ENCODE measurements around the gene KRT38.

KRT38 gene

DNA sequence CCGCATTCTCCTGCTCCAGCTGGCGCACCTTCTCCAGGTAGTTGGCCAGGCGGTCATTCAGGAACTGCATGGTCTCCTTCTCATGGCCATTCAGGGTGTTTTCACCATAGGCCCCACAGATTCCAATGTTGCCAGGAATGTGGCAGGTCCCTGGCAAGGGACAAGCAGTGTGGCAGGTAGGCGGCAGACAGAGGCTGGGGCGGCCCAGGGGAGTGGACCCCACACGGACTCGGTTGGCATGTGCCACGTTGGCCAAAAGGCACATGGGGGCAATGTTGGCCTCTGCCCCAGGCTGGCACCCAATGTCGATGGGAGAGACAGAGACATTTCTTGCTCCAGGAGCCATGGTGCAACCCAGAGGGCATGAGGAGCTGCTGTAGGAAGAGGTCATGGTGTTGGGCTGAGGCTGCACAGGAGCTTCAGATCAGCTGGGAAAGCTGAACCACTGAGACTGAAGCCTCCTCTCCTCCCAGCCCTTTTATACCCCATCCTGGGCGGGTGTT is at the start of gene KRT38:
Gene KRT38 (minus strand): TSS at position 453 of the 503 bp plus-strand sequence. CDS start 62 bp downstream, at position 391.
- no peak for DNase-seq (ENCODE audit: low read depth in 2 of 2)

DNA sequence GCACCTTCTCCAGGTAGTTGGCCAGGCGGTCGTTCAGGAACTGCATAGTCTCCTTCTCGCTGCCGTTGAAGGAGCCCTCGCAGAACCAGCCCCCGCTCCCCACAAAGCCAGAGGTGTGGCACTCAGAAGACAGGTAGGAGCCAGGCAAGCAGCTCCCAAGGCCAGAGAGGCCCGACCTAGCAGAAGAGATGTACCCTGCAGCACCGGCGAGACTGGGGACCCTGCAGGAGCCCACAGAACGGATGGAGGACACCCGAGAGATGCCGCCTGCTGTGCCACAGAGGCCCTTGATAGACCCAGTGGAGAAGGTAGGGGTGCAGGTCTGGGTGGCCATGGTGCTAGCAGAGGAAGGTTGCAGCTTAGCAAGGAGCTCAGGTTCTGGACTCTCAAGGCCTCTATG is 48.7 kb upstream of the KRT38 start, which contains the start of gene KRT36:
Gene KRT36 (minus strand): TSS at position 380 of the 400 bp plus-strand sequence. CDS start 46 bp downstream, at position 334.
- no peak for DNase-seq (ENCODE audit: low read depth in 2 of 2)

DNA sequence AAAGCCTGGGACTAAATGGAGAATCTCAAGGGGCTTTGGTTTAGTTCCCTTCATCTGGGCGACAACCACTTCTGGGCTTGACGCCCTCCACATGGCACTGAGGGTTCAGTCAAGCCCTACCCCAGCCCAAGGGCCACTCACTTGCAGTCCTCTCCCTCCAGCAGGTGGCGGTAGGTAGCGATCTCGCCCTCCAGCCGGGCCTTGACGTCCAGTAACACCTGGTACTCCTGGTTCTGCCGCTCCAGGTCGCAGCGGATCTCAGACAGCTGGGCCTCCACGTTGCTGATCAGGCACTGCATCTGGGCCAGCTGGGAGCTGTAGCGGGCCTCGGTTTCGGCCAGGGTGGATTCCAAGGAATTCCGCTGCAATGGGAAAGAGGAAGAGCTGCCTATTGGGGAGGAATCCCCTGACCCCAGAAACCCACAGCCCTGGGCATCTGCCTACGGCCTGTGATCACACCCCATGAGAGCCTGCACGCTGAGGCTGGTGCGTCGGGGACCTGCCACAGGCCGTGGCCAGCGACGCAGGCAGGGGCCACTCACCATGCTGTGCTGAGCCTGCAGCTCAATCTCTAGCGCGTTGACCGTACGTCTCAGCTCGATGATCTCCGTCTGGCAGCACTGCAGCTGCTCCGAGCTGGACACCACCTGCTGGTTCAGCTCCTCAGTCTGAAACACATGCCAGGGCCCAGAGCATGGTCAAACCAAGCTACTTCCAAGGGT is 46.2 kb upstream of the KRT38 start:
- DNase-seq (ENCODE audit: low read depth in 2 of 2): peak in 1 of 2 experiments; percentile 45

DNA sequence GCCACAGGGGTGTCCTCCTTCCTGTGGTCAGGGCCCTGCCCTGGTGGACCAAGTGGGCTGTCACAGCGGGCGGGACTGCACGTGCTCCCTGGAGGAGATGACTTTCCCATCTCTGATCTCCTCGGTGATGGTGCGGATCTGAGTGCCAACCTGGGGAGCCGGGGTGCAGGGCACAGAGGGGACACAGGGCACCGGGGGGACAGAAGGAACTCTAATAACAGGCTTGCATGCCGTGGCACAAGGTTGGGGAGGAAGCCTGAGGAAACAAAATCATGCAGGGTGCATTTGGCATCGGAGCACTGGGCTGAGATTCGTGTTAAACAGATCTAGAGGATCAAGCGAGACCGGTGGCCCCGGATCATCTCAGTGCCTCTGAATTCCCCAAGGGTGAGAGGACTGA is 45.5 kb upstream of the KRT38 start:
- no peak for DNase-seq (ENCODE audit: low read depth in 2 of 2)

DNA sequence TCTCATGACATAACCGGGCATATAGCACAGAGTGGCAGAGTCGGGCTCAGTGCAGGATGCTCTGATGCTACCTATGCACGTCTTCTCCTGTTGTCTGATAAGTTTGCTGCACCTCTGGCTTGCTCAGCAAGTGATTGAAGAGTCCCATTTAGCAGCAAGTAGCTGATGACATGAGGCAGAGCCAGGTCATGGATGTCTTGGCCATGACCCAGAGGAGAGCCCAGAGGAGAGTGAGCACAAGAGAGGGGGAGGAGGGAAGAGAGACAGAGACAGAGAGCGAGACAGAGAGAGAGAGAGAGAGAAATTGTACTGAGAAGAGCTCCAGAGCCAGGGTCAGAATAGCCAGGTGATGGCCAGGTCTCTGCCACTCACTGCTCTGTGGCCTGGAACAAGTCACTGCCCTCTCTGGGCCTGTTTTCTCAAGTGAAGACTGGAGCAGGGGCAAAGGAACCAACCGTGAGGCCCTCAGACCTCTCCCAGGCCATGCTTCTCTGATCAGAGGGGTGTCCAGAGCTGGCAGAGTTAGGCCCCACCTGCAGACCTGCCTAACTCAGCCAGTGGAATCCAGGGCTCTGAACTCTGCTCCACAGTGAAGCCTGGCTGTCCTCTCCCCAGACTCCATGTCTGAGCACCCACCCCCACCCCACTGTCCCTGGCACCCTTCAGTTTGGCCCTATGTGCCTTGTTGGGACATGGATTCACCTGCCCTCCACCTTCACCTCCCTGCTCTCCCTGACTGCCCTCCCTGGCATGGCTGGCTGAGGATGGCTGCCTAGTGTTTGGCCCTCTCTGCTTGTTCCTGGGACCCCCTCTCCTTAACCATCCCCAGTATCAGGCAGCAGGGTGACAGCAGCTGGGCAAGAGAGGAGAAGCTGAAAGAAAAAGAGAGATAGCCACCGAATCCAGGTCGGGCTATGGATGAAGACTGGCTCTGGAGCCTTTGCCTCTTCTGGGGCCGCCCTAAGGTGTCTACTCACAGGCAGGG is 44.4 kb upstream of the KRT38 start:
- no peak for DNase-seq (ENCODE audit: low read depth in 2 of 2)

DNA sequence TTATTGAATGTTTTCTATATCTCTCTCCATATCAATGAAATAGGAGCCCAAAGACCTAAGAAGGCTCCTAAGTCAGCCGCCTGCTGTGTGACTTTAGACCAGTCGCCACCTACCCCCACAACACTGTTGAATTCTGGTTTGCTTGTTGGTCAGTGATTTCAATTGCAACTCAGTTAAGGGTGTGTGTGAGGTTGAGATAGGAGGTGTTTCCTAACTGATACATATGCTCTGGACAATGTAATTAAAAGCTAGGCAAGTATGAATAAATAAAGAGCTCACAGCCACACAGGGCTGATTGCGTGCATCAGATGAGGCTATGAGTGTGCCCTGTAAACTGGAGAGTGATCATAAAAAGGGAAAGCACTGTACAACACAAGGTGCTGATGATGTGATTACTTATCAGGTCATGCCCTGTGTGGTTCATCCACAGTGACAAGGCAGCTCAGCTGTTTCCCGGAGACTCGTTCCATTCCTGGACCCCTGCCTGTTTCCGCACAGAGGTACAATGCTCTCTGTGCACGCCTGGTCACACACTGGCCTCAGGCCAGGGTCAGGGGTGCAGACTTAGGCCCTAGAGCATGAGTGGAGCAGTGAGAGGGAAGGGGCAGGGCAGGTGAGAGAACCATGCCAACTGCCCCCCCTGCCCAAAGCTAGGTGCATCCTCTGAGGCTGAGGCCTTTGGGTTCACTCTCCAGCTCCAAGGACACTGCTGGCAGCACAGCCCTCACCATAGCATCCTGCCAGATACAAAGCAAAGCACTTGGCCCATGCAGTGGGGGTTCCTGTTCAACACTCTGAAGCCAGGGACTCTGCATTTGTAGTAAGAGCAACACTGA is 43.4 kb upstream of the KRT38 start:
- no peak for DNase-seq (ENCODE audit: low read depth in 2 of 2)

DNA sequence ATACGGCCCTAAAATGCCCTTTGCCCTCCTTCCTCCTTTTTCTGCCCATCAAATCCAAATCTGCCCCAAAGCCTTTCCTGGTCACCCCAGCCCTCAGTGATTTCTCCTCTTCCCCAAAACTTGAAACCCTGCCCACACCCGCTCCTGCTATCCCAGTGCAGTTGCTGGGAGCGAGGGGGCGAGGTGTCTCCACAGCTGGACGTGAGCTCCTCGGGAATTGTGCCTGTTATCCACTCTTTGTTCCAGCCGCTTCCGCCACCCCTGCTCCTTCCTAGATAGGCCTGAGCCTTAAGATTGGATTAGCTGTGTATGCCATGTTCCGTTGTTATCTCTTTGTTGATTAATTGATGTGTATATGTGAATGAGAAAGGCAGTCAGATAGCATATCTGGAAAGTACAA is 42.7 kb upstream of the KRT38 start:
- DNase-seq (ENCODE audit: low read depth in 2 of 2): no peak

DNA sequence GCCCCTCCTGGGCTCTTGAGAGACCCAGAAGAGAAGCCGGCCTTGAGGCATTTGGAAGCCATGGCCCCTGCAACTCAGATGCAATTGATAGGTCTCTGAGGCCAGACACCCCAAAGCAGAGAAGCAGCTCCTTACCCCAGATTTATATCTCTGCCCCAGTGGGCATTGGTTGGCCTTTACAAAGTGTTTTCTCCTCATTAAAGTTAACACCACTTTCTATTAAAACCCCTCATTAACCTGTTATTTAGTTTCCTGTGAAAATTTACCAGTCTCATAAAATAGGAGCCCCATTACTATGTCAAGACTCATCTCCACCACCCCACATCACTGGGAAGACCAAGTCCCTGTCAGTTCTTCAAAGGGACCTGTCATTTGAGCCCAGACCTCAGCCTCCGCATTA is 40.3 kb upstream of the KRT38 start, which contains the start of gene KRT35:
Gene KRT35 (minus strand): TSS at position 116 of the 400 bp plus-strand sequence. CDS start 54 bp downstream, at position 62.
- DNase-seq (ENCODE audit: low read depth in 2 of 2): no peak

DNA sequence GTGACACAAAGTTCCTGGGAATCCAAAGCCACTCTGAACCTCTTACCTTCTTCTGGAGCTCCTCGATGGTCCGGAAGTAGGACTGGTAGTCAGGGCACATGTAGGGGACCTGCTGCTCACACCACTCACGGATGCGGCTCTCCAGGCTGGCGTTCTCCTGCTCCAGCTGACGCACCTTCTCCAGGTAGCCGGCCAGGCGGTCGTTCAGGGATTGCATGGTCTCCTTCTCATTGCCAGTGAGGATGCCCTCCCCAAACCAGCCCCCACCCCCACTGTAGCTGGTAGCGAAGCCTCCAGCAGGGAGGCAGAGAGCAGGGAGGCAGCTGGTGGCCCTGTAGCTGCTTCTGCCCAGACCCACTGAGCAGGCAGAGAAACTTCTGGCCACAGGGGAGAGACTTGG is 39.8 kb upstream of the KRT38 start:
- DNase-seq (ENCODE audit: low read depth in 2 of 2): no peak

DNA sequence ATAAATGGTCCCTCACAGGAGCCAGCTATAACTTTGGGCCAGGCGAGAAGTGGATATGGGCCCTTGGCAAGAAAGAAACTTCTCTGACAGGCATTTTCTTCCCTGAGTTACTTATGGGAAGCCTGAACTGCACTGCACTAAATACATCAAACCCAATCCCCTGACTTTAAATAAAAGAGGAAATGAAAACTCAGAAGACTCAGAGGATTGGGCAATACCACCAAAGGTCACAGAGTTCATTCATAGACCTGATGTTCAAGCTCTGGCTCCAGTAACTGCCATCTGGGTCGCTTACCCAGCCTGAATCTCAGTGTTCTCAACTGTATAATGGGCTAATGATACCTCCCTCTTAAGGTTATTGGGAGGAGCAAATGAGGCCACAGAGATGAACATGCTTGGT is 39.4 kb upstream of the KRT38 start:
- no peak for DNase-seq (ENCODE audit: low read depth in 2 of 2)

DNA sequence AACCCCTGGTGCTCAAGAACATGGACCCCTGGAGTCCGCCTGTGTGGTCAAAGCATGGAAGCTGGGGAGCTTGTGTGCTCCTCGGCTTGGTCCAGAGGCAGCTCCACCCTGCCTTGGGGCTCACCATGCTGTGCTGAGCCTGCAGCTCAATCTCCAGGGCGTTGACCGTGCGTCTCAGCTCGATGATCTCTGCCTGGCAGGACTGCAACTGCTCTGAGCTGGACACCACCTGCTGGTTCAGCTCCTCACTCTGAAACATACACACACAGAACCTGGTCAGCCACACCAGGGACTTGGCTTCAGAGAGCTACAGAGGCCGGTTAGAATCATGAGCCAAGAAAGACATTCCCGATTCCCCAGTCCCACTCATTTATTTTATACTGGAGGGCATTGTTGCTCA is 37.5 kb upstream of the KRT38 start:
- DNase-seq (ENCODE audit: low read depth in 2 of 2): no peak

DNA sequence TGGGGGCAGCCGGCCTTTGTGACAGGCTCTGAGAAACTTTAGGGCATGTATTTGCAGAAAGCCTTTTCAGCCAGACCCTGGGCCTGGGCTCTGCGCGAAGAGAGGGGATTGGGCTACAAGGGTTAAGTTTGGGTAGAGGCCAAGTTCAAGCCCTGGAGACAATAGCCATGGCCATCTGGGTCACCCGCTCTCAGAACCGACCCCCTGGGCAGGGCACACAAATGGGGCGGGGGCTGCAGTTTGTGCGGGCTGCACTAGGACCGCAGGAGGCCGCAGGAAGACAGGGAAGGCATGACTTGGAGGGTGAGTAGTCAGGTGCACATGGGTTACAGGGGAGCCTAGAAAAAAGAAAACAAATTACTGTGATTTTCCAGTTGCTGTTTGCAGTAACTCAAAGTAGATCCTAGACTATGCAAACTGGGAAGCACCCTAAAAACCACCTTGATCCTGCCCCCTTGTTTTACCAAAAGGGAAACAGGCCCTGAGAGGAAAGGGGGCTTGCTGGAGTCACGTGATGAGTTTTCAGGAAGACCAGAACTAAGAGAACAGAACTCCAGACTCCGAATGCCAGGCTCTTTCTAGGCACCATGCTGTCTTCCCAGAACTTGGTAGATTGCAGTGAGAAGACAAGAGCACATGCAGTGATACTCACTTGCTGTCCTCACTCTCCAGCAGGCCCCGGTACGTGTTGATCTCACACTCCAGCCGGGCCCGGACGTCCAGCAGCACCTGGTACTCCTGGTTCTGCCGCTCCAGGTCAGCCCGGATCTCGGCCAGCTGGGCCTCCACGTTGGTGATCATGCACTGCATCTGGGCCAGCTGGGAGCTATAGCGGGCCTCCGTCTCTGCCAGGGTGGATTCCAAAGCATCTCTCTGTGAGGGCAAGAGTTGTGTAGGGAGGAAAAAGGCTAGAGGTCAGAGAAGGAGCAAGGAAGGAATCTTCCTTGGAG is 36.4 kb upstream of the KRT38 start:
- DNase-seq (ENCODE audit: low read depth in 2 of 2): no peak

DNA sequence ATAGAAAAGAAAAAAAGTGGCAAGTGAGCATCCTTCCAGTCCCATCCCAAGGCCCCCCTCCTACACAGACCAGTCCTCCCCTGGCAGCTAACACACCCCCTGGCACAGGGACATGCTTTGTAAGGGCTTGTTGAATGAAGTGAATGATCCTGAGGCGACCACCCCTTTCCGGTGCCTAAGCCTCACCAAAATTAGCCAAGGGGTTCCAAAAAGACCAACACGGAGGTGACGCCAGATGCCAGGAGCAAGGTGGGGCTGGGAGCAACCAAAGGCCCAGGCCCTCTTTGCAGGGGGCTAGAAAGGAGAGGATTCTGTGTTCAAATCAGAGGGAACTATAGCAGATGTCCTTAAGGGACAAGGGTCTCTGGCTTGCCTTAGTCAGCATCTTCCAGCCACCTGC is 34.6 kb upstream of the KRT38 start:
- DNase-seq (ENCODE audit: low read depth in 2 of 2): no peak

DNA sequence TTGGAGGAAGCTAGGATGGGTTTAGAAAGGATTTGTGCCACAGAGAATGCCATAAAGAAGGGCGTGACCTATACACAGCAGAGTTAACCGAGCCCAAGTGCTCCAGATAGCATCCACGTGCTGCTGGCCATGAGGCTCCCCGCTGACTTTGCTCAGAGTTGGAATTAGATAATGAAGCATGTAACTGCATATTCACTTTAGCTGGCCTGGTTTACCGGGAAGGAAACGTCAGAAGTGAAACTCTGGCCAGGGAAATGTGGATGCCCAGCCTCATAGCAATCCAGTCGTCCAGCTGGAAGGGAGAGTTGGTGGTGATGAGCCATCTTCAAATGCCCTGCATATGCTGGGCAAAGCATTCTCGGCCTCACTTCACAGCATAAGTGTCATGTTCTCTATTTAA is 34.1 kb upstream of the KRT38 start:
- DNase-seq (ENCODE audit: low read depth in 2 of 2): no peak

DNA sequence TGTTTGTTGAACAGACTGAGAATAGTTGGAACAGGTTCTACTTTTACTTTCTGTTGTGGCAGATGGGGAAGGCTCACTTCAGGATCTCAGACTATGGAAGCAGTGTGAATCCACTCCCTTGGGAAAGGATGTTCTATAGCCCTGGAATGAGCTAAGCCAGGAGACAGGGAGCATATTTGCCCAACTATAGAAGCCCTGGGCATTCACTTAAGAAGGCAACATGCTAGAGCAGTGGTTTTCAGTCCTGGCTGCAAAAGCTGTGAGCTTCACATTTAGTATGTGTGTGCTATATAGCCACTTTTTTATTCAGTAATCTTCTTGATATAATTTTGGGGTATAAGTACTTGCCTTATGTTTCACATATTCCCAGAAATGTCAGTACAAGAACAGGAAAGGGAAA is 27.6 kb upstream of the KRT38 start:
- no peak for DNase-seq (ENCODE audit: low read depth in 2 of 2)

DNA sequence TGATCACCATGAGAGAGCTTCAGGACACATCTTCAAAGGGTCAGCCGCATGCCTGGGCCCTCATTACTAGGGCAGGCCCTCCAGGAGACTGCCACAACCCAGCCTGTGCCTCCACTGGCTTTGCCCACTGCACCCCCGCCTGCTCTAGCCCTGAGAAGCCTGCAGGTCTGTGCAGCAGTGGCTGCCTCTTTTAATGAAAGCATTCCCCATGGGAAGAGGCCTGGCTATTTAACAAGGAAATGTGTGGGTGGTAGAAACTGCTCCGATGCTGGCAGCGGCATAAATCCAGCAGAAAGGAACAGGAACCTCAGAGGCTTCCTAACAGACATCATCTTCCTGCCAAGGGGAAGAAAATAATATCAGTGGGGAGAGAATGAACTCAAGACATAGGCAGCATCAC is 26.8 kb upstream of the KRT38 start:
- DNase-seq (ENCODE audit: low read depth in 2 of 2): no peak

DNA sequence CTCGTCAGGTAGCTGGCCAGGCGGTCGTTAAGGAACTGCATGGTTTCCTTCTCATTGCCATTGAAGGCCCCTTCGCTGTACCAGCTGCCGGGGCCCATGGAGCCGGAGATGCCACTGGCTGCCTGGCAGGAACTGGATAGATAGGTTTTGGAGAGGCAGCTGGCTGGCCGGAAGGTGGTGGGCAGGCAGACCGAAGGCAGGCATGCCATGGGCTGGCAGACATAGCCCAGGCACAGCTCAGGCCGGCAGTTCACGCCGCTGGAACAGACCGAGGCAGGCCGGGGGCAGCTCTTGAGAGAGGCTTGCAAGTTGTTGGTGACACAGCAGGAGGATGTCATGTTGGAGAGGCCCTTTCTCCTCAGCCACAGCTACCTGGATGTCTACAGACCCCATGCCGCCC is 26.2 kb upstream of the KRT38 start, which contains the start of gene KRT32:
Gene KRT32 (minus strand): TSS at position 399 of the 400 bp plus-strand sequence. CDS start 61 bp downstream, at position 338.
- DNase-seq (ENCODE audit: low read depth in 2 of 2): no peak

DNA sequence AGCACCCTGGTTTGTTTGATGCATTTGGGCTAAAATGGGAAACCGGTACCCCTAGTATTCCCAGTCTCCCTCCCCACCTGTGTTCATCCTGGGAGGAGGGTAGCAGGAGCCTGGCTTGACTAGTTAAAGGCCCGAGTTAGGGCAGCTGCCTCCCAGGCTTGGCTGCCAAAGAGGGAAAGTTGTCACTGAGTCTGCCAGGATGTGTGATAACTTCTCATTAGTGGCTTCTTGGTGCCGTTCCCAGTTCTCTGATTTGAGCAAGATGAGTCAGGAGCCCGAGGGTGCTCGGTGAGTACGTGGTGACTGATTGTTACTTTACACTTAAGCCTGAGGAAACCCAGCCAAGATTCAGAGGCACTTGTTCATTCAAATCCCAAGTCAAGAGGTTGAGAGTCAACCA is 23.9 kb upstream of the KRT38 start:
- DNase-seq (ENCODE audit: low read depth in 2 of 2): no peak

DNA sequence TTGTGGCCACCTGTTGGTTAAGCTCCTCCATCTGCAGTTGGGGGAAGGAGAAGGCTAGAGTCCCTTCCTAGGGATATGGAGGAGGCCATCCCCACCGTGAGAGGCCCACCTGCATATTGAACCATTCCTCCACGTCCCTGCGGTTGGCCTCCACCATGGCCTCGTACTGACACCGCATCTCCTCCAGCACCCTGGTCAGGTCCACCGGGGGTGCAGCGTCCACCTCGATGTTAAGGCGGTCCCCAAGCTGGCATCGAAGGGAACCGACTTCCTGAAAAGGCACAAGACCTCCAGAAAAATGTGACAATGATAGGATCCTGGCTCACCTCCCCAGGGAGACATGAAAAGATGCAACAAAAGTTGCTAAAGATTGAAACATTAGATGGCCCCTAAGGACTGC is 23.4 kb upstream of the KRT38 start:
- no peak for DNase-seq (ENCODE audit: low read depth in 2 of 2)

DNA sequence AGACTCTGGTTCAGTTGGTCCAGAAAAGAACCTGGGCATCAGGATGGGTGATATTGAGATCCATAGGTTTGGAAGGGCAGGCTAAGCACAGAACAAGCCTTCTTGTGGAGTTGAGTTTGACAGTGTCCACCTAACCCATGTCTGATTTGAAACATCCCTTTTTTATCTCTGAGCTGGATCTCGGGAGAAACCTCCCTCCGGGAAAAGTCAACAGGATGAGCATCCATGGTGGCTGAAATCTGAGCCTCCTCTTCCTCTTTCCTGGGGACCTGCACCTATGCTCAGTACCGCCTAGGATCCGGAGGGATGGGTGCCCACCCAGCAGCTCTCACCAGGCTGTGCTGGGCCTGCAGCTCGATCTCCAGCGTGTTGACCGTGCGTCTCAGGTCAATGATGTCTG is 23.0 kb upstream of the KRT38 start:
- no peak for DNase-seq (ENCODE audit: low read depth in 2 of 2)
